Measurements from ENCODE around the gene COA1.
"Not testable (repeated sequence)": the region's sequence is repeated elsewhere in the genome, so short reads cannot be mapped to it uniquely, and the experiment has no call there.

The COA1 gene

DNA sequence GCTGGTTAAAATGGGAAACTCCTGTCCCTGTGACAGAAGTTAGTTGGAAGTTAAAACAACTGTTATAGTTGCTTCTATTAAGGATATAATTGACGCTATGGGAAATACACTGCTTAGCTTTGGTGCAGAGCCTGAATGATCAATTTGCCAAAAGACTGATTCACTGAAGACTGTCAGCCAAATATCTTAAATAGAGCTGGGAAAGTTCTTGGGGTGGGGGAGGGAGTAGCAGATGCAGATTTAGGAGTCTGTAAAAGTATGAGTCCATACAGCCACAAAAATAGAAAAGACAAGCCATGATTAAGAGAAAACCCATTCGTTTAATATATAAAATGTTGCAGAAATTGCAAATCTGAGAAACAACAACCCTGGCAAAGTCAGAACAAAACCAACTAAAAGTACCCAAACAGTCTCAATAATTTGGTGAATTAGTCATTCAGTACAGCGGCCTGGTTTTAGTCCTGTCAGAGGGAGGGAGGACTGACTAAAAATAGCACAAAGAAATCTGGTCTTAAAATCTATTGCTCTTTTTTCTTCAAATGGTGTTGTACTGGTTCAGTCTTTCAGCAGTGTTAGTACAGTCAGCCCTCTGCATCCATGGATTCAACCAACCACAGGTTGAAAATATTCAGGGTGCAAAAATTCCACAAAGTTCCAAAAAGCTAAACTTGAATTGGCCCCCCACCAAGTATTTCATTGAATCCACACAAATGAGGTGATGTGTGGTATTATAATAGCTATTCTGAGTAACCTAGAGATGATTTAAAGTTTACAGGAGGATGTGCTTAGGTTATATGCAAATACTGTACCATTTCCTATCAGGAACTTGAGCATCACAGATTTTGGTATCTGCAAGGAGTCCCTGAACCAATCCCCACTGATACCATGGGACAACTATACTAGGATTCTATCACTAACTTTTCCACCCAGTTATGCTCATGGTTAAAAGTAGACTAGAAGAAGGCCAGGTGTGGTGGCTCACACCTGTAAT, 116.4 kb downstream of the COA1 start:
- TF ChIP-seq CTCF (conservative IDR thresholded peaks at IDR 0.05), result no peak
- H3K27ac ChIP-seq, result no peak overlapping the region

DNA sequence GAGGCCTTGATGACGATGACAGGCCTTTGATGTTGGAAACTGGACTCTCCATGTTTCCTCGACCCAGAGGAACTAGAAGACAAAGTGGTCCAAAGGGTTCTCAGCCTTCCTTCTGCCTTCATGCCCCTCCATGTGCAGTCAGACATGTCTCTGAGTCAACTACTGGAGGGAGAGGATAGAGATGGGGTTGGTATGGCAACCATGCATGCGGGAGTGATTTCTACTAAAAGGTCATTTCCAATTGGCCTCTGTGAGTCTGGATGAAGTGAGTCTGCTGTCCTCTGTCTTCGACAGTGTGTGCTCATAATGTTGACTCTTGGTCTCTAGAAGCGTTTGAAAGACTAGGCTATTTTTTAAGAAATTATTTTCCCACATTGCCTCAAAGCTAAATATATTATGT, 117.2 kb downstream of the COA1 start:
- no peak overlapping the region for H3K27ac ChIP-seq
- no peak for TF ChIP-seq CTCF (conservative IDR thresholded peaks at IDR 0.05)

DNA sequence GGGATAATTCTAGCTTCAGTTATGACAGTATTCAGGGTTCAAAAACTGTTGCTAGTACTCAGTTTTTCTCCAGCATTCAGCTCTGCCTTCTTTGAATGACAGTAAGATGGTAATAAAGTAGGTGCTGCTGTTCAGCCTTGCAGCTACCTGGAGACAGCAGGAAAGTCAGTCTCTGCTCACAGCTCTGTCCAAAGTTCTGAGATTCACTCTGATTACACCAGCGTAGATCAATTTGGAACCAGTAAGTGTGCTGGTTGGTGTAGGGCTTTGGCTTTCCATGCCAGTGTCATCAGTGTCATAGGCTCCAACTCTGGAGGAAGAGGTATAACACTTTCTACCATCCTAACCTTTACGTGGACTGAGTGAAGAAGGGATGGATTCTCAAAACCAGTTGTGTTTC, 120.2 kb downstream of the COA1 start:
- H3K27ac ChIP-seq, result no peak overlapping the region
- TF ChIP-seq CTCF (conservative IDR thresholded peaks at IDR 0.05), result no peak

DNA sequence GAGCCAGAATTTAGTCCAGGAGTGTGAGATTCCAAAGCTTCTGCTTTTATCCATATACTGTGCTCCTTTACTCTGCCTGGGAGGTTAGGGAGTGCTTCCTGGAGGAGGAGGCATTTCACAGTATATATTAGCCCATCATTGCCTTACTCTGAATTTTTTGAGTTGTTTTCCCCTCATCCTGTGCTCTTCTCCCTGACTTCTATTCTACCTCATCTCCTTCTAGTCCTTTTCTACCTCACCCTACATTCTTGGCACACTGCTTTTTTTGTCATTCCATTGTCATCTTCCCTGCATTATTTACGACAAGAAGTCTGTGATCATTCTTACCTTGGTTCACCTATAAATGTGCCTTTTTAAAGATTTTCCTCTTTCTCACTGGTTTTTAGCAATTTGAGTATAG, 125.1 kb downstream of the COA1 start:
- H3K27ac ChIP-seq, result no peak overlapping the region
- TF ChIP-seq CTCF (conservative IDR thresholded peaks at IDR 0.05), result no peak

- no peak overlapping the region for H3K27ac ChIP-seq
- no peak for TF ChIP-seq CTCF (conservative IDR thresholded peaks at IDR 0.05)
These were observed 127.1 kb downstream of the COA1 start for GRCh38 chr7:43602256-43602655.

- H3K27ac ChIP-seq, result no peak overlapping the region
- TF ChIP-seq CTCF (conservative IDR thresholded peaks at IDR 0.05), result no peak
These were observed 129.3 kb downstream of the COA1 start for GRCh38 chr7:43600056-43600455.

DNA sequence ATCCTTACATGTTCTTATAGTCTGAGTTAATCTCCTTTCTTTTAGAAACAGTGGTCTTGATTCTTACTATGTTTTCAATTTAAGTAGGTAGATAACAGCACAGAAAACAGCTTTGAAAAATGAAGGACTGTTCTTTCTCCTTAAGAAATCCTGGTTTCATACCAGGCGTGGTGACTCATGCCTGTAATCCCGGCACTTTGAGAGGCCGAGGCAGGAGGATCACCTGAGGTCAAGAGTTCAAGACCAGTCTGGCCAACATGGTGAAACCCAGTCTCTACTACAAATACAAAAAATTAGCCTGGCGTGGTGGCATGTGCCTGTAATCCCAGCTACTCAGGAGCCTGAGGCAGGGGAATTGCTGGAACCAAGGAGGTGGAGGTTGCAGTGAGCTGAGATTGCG, 132.9 kb downstream of the COA1 start:
- H3K27ac ChIP-seq, result not testable (repeated sequence)

DNA sequence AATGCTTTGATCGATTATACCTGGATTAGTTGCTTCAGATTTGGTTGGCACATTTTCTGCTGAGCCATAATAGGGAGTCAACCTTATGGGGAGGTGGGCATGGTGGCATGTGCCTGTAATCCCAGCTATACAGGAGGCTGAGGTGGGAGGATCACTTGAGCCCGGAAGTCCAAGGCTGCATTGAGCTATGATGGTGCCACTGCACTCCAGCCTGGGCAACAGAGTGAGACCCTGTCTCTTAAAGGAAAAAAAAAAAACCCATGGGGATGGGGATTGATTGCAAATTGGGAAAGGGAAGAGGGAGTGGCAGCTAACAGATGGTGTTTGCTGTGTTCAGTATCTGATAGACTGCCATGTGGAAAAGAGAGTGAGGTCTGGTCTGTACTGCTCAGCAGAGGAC, 135.3 kb downstream of the COA1 start:
- no peak overlapping the region for H3K27ac ChIP-seq
- no peak for TF ChIP-seq CTCF (conservative IDR thresholded peaks at IDR 0.05)
